Measurements from ENCODE around the gene TSHZ2.

DNA sequence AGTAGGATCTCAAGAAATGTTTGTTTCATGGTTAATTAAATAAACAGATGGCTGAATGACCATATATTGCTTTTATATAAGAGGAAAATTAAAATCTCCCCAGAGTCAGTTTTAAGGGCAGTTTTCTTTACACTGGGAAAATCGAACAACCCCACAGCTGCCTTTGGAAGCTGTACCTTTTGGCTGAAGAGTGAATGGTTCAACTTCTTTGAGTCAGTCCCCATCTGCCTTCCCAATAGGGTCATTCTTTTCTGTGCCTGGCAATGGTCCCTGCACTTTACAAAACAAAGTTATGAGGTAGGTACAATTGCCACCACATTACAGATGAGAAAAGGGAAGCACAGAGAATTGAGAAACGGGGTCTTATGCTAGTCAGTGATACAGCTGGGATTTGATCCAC, 39.5 kb downstream of the TSHZ2 start:
- TF ChIP-seq CTCF (IDR thresholded peaks at IDR 0.05; ENCODE audit: poor library complexity, severe bottlenecking) (no peak), EP300 (conservative IDR thresholded peaks at IDR 0.05; ENCODE audit: poor library complexity, severe bottlenecking) (no peak), POLR2AphosphoS5 (IDR thresholded peaks at IDR 0.05) (no peak), EZH2 (IDR thresholded peaks at IDR 0.05; ENCODE audit: borderline replicate concordance, insufficient read depth, low read length, poor library complexity, severe bottlenecking) (no peak), MXI1 (conservative IDR thresholded peaks at IDR 0.05; ENCODE audit: poor library complexity, severe bottlenecking) (no peak)
